H9 (cell line): ENCODE measurements around the gene FRY. TPM values are rescaled to one million over a fixed set of nuclear protein-coding genes. Genes with fewer than 3 reads are reported as not detected.

ENCODE experiments used
- DNase-seq: peaks from one replicate; pipeline ENCODE4 v3.0.0-alpha.2; 2017
- H2AFZ ChIP-seq: one replicate; pipeline ENCODE4 v1.6.1; 2013; ENCODE audit warnings: mild to moderate bottlenecking, low read length, control low read depth, moderate library complexity
- H2AK5ac ChIP-seq: 2 replicates; pipeline ENCODE4 v1.6.1; 2013; ENCODE audit warnings: low read length, control low read depth, mixed read lengths; ENCODE audit not compliant: insufficient read length
- H2BK120ac ChIP-seq: one replicate; pipeline ENCODE4 v1.6.1; 2013; ENCODE audit warnings: low read depth, mild to moderate bottlenecking, low read length, control low read depth, inconsistent platforms; ENCODE audit not compliant: poor library complexity, severe bottlenecking
- H2BK12ac ChIP-seq: 2 replicates; pipeline ENCODE4 v1.6.1; 2013; ENCODE audit warnings: low read length, control low read depth, mixed read lengths, low read depth; ENCODE audit not compliant: insufficient read length
- H2BK15ac ChIP-seq: 2 replicates; pipeline ENCODE4 v1.6.1; 2013; ENCODE audit warnings: low read depth, low read length, control low read depth
- H2BK20ac ChIP-seq: one replicate; pipeline ENCODE4 v1.6.1; 2013; ENCODE audit warnings: low read depth, mild to moderate bottlenecking, low read length, control low read depth, inconsistent platforms; ENCODE audit not compliant: poor library complexity, severe bottlenecking
- H2BK5ac ChIP-seq: 2 replicates; pipeline ENCODE4 v1.6.1; 2013; ENCODE audit warnings: low read length, control low read depth, mixed read lengths; ENCODE audit not compliant: insufficient read length
- H3K14ac ChIP-seq: 2 replicates; pipeline ENCODE4 v1.6.1; 2013; ENCODE audit warnings: low read length, control low read depth; ENCODE audit not compliant: insufficient read depth
- H3K18ac ChIP-seq: 2 replicates; pipeline ENCODE4 v1.6.1; 2013; ENCODE audit warnings: low read depth, mild to moderate bottlenecking, mixed read lengths, low read length, control low read depth; ENCODE audit not compliant: insufficient read length
- H3K23ac ChIP-seq: 2 replicates; pipeline ENCODE4 v1.6.1; 2013; ENCODE audit warnings: low read length, control low read depth, mixed read lengths, low read depth; ENCODE audit not compliant: insufficient read length
- H3K23me2 ChIP-seq: 2 replicates; pipeline ENCODE4 v1.6.1; 2013; ENCODE audit warnings: low read depth, mild to moderate bottlenecking, mixed read lengths, low read length, control low read depth; ENCODE audit not compliant: insufficient read length, poor library complexity, severe bottlenecking
- H3K27ac ChIP-seq: 2 replicates; pipeline ENCODE4 v1.5.1; 2013; ENCODE audit warnings: low read length, control low read depth, mixed read lengths, low read depth; ENCODE audit not compliant: insufficient read length
- H3K27me3 ChIP-seq: 2 replicates; pipeline ENCODE4 v1.6.1; 2013; ENCODE audit warnings: low read length, control low read depth, inconsistent platforms; ENCODE audit not compliant: insufficient read depth
- H3K4ac ChIP-seq: 2 replicates; pipeline ENCODE4 v1.6.1; 2013; ENCODE audit warnings: low read depth, mild to moderate bottlenecking, control low read depth, inconsistent platforms, low read length, moderate library complexity
- H3K4me1 ChIP-seq: 2 replicates; pipeline ENCODE4 v1.6.1; 2013; ENCODE audit warnings: low read length, control low read depth, inconsistent platforms; ENCODE audit not compliant: insufficient read depth
- H3K4me2 ChIP-seq: 2 replicates; pipeline ENCODE4 v1.6.1; 2013; ENCODE audit warnings: low read length, control low read depth, mixed read lengths; ENCODE audit not compliant: insufficient read length, insufficient read depth
- H3K56ac ChIP-seq: 2 replicates; pipeline ENCODE4 v1.6.1; 2013; ENCODE audit warnings: low read depth, mild to moderate bottlenecking, mixed read lengths, low read length, control low read depth; ENCODE audit not compliant: insufficient read length
- H3K79me1 ChIP-seq: 2 replicates; pipeline ENCODE4 v1.6.1; 2013; ENCODE audit warnings: low read depth, mild to moderate bottlenecking, moderate library complexity, low read length, control low read depth, inconsistent platforms; ENCODE audit not compliant: insufficient read depth, poor library complexity, severe bottlenecking
- H3K79me2 ChIP-seq: 2 replicates; pipeline ENCODE4 v1.6.1; 2013; ENCODE audit warnings: low read length, control low read depth, inconsistent platforms; ENCODE audit not compliant: insufficient read depth
- H3K9ac ChIP-seq: 2 replicates; pipeline ENCODE4 v1.6.1; 2013; ENCODE audit warnings: low read length, control low read depth, mixed read lengths; ENCODE audit not compliant: insufficient read length; ENCODE audit errors: extremely low read depth
- H3K9me3 ChIP-seq: one replicate; pipeline ENCODE4 v1.6.1; 2013; ENCODE audit warnings: low read depth, low read length, inconsistent platforms; ENCODE audit not compliant: control insufficient read depth
- H3T11ph ChIP-seq: one replicate; pipeline ENCODE4 v1.6.1; 2013; ENCODE audit warnings: mild to moderate bottlenecking, low read length, control low read depth, inconsistent platforms
- H4K20me1 ChIP-seq: one replicate; pipeline ENCODE4 v1.6.1; 2013; ENCODE audit not compliant: control insufficient read depth, insufficient read length, insufficient read depth
- H4K5ac ChIP-seq: 2 replicates; pipeline ENCODE4 v1.6.1; 2013; ENCODE audit warnings: low read depth, mild to moderate bottlenecking, mixed read lengths, low read length, control low read depth; ENCODE audit not compliant: insufficient read length
- H4K8ac ChIP-seq: replicated peaks from 2 replicates; pipeline ENCODE4 v1.6.1; 2013; ENCODE audit warnings: low read length, control low read depth, mixed read lengths, low read depth; ENCODE audit not compliant: insufficient read length
- H4K91ac ChIP-seq: 2 replicates; pipeline ENCODE4 v1.6.1; 2013; ENCODE audit warnings: low read depth, mild to moderate bottlenecking, moderate library complexity, mixed read lengths, low read length, control low read depth; ENCODE audit not compliant: insufficient read length
- H3K27ac Mint-ChIP-seq, 3 experiments: 2 replicates in 2 of 3; 3 replicates in 1 of 3; pipeline ENCODE4 v1.8.0; 2020 to 2021; ENCODE audit warnings: mixed read lengths in 3 of 3, mild to moderate bottlenecking in 1 of 3, moderate library complexity in 1 of 3
- H3K27me3 Mint-ChIP-seq: 2 replicates; pipeline ENCODE4 v1.8.0; 2021; ENCODE audit warnings: low read depth, mild to moderate bottlenecking, moderate library complexity, mixed read lengths
- H3K36me3 Mint-ChIP-seq, 3 experiments: 2 replicates in 2 of 3; 3 replicates in 1 of 3; pipeline ENCODE4 v1.8.0; 2020 to 2021; ENCODE audit warnings: low read depth in 3 of 3, mixed read lengths in 3 of 3; ENCODE audit not compliant: insufficient read depth in 1 of 3
- H3K4me1 Mint-ChIP-seq, 2 experiments: 2 replicates each; pipeline ENCODE4 v1.8.0; 2020; ENCODE audit warnings: mixed read lengths in 2 of 2
- H3K4me3 Mint-ChIP-seq, 2 experiments: 2 replicates in 1 of 2; 3 replicates in 1 of 2; pipeline ENCODE4 v1.8.0; 2020 to 2021; ENCODE audit warnings: mild to moderate bottlenecking in 2 of 2, mixed read lengths in 2 of 2, moderate library complexity in 1 of 2
- H3K9me3 Mint-ChIP-seq, 2 experiments: 2 replicates in 1 of 2; 3 replicates in 1 of 2; pipeline ENCODE4 v1.8.0; 2020; ENCODE audit warnings: mild to moderate bottlenecking in 2 of 2, mixed read lengths in 2 of 2, moderate library complexity in 1 of 2
- WGBS: extraction: QIAGEN DNeasy Blood & Tissue Kit; methylation state at CpG from one replicate; pipeline ENCODE4 v1.1.7; 2013; ENCODE audit warnings: missing lambda C conversion rate, low lambda C conversion rate, mixed read lengths; ENCODE audit not compliant: insufficient read length; ENCODE audit errors: extremely low coverage; 5-methylcytosine and 5-hydroxymethylcytosine counted together
- total RNA-seq: library from RNA; stranded (reverse); gene quantifications from 2 replicates; pipeline ENCODE4 v1.2.1, GENCODE V29; 2021
- TF ChIP-seq, protein P1 (sequence below): fragments of 200-600 bp; sonication (generic); conservative IDR thresholded peaks from 3 replicates; pipeline ENCODE4 v1.8.0; 2021; ENCODE audit warnings: antibody characterized with exemption, mild to moderate bottlenecking

FRY gene
- total RNA-seq, 1 experiment from 2014 or later: 5.2 TPM

DNA sequence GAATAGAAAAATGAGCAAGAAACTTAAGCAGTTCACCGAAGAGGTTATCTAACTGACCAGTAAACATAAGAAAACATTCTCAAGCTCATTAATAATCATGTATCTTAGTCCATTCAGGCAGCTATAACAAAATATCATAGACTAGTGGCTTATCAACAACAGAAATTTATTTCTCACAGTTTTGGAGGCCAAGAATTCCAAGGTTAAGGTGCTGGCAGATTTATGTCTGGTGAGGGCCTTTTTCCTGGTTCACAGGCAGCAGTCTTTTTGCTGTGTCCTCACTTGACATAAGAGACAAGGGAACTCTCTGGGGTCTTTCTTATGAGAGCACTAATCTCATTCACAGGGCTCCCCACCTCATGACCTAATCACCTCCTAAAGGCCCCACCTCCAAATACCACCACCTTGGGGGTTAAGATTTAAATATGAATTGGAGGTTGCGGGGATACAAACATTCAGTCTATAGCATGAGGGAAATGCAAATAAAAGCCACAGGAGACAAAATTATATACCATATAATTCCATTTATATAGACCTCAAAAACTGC lies 160.0 kb downstream of the FRY start:
- Histone ChIP-seq H3K4ac (no peak overlapping the region), H3K79me1 (no peaks in the 10 kb centered on the region), H3K9me3 (no peaks in the 10 kb centered on the region), H3K4me1 (no peaks in the 10 kb centered on the region; the same call in 1 of the 2 replicates), H3K14ac (no peak overlapping the region), H3K56ac (no peak overlapping the region), H3K4me2 (no peak overlapping the region), H2AK5ac (no peak overlapping the region), H2AFZ (no peak overlapping the region), H4K8ac (no peak overlapping the region), H2BK12ac (no peak overlapping the region), H4K91ac (no peak overlapping the region), H3T11ph (no peak overlapping the region), H3K27me3 (no peaks in the 10 kb centered on the region), H3K18ac (no peak overlapping the region), H3K27ac (no peak overlapping the region), H2BK20ac (no peak overlapping the region), H3K79me2 (no peaks in the 10 kb centered on the region), H2BK120ac (no peak overlapping the region), H4K20me1 (no peaks in the 10 kb centered on the region), H2BK5ac (no peak overlapping the region), H3K23me2 (no peaks in the 10 kb centered on the region), H3K9ac (no peak overlapping the region), H4K5ac (no peak overlapping the region), H2BK15ac (no peak overlapping the region), H3K23ac (no peak overlapping the region)
- H3K36me3 Mint-ChIP-seq: peaks cover 0 to 7% (median 0%) of the 10 kb centered on the region in 3 experiments; a peak in 1 of 7 replicates
- H3K4me3 Mint-ChIP-seq: no peak overlapping the region
- TF ChIP-seq, protein P1, sequence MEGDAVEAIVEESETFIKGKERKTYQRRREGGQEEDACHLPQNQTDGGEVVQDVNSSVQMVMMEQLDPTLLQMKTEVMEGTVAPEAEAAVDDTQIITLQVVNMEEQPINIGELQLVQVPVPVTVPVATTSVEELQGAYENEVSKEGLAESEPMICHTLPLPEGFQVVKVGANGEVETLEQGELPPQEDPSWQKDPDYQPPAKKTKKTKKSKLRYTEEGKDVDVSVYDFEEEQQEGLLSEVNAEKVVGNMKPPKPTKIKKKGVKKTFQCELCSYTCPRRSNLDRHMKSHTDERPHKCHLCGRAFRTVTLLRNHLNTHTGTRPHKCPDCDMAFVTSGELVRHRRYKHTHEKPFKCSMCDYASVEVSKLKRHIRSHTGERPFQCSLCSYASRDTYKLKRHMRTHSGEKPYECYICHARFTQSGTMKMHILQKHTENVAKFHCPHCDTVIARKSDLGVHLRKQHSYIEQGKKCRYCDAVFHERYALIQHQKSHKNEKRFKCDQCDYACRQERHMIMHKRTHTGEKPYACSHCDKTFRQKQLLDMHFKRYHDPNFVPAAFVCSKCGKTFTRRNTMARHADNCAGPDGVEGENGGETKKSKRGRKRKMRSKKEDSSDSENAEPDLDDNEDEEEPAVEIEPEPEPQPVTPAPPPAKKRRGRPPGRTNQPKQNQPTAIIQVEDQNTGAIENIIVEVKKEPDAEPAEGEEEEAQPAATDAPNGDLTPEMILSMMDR: no peak
- no peaks in the 10 kb centered on the region for H3K9me3 Mint-ChIP-seq
- no CpG with 5 or more reads among the region's 2 CpGs for WGBS
- H3K27ac Mint-ChIP-seq: no peak overlapping the region
- DNase-seq: no peak
- no peaks in the 10 kb centered on the region for H3K27me3 Mint-ChIP-seq
- peaks cover 12 to 17% of the 10 kb centered on the region in 2 experiments for H3K4me1 Mint-ChIP-seq
